ENCODE data around the gene PURA.

PURA gene

DNA sequence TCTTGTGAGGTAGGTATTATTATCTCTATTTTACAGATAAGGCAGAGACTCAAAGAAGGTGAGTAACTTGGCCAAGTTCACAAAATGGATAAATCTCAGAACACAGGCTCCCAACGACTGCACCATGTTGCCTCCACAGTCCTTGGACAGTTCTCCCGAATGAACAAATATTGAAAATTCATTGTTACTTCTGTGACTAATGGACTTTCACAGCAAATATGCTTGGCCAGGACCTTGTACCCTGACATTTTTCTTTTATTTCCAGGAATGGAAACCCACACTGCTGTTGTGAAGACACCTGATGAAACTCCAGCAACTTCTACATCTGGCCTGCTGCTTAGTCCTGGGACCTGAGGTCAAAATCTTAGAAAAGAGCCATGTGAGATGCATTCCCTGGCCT, 58.6 kb downstream of the PURA start:
- H3K9ac ChIP-seq (ENCODE audit: low read depth, low read length): no peak overlapping the region

GRCh38 chr5:140174014-140174413, 60.1 kb downstream of the PURA start:
- Histone ChIP-seq H3K9me3 (ENCODE audit: control insufficient read depth, insufficient read depth, low read length) (no peaks in the 10 kb centered on the region), H3K36me3 (ENCODE audit: control insufficient read depth, insufficient read depth, low read length) (no peaks in the 10 kb centered on the region), H3K27me3 (ENCODE audit: control insufficient read depth, insufficient read depth, low read length) (peaks cover 3% of the 10 kb centered on the region), H3K4me3 (ENCODE audit: low read depth, low read length) (peak overlapping the region; percentile 83), H3K4me1 (ENCODE audit: control insufficient read depth, insufficient read depth, low read length) (peaks cover 4% of the 10 kb centered on the region), H3K9ac (ENCODE audit: low read depth, low read length) (no peak overlapping the region)

More for the DNA sequence above, 58.6 kb downstream of the PURA start:
- H3K4me3 ChIP-seq (ENCODE audit: low read depth, low read length): no peak overlapping the region
- H3K36me3 ChIP-seq (ENCODE audit: control insufficient read depth, insufficient read depth, low read length): no peaks in the 10 kb centered on the region
- peaks cover 4% of the 10 kb centered on the region for H3K4me1 ChIP-seq (ENCODE audit: control insufficient read depth, insufficient read depth, low read length)
- no peaks in the 10 kb centered on the region for H3K9me3 ChIP-seq (ENCODE audit: control insufficient read depth, insufficient read depth, low read length)
- H3K27me3 ChIP-seq (ENCODE audit: control insufficient read depth, insufficient read depth, low read length): peaks cover 3% of the 10 kb centered on the region

- peaks cover 4% of the 10 kb centered on the region for H3K4me1 ChIP-seq (ENCODE audit: control insufficient read depth, insufficient read depth, low read length)
- peak within 1 kb of the TSS; percentile 83 for H3K4me3 ChIP-seq (ENCODE audit: low read depth, low read length)
- peaks cover 3% of the 10 kb centered on the region for H3K27me3 ChIP-seq (ENCODE audit: control insufficient read depth, insufficient read depth, low read length)
- H3K9me3 ChIP-seq (ENCODE audit: control insufficient read depth, insufficient read depth, low read length): no peaks in the 10 kb centered on the region
- H3K9ac ChIP-seq (ENCODE audit: low read depth, low read length): peak within 1 kb of the TSS; percentile 74
- no peaks in the 10 kb centered on the region for H3K36me3 ChIP-seq (ENCODE audit: control insufficient read depth, insufficient read depth, low read length)
Measured at GRCh38 chr5:140174465-140175366, 60.8 kb downstream of the PURA start, which contains the start of gene CYSTM1. Gene CYSTM1 (plus strand): TSS chr5:140175188. CDS start chr5:140194466, 19,278 bp downstream.
